AG09319 (cell line): ENCODE data around the gene RAI14.

Experiments used
- DNase-seq: peaks from one replicate; pipeline ENCODE4 v3.0.0-alpha.2; 2010; ENCODE audit warnings: low read depth; ENCODE audit errors: extremely low read depth
- CTCF ChIP-seq: IDR thresholded peaks from 2 replicates; pipeline ENCODE4 v1.5.1; 2011; ENCODE audit warnings: low read depth, mild to moderate bottlenecking, inconsistent platforms, low read length, moderate library complexity

RAI14 gene

GRCh38 chr5:34841816-34842215 is 185.7 kb downstream of the RAI14 start:
- no peak for TF ChIP-seq CTCF
- DNase-seq = no peak

- no peak for TF ChIP-seq CTCF
- no peak for DNase-seq
These were observed 186.4 kb downstream of the RAI14 start for GRCh38 chr5:34842554-34842953.

- no peak for DNase-seq
- TF ChIP-seq CTCF = no peak
These were observed 187.4 kb downstream of the RAI14 start for GRCh38 chr5:34843497-34843896.

GRCh38 chr5:34844106-34844505 is 188.0 kb downstream of the RAI14 start:
- no peak for DNase-seq
- no peak for TF ChIP-seq CTCF

GRCh38 chr5:34844999-34845398 is 188.9 kb downstream of the RAI14 start:
- no peak for TF ChIP-seq CTCF
- no peak for DNase-seq

- no peak for TF ChIP-seq CTCF
- DNase-seq = no peak
These were observed 190.9 kb downstream of the RAI14 start for GRCh38 chr5:34847056-34847455.

GRCh38 chr5:34847552-34847951 is 191.4 kb downstream of the RAI14 start:
- no peak for DNase-seq
- TF ChIP-seq CTCF = no peak
